Measurements from ENCODE around the gene RTF1.

DNA sequence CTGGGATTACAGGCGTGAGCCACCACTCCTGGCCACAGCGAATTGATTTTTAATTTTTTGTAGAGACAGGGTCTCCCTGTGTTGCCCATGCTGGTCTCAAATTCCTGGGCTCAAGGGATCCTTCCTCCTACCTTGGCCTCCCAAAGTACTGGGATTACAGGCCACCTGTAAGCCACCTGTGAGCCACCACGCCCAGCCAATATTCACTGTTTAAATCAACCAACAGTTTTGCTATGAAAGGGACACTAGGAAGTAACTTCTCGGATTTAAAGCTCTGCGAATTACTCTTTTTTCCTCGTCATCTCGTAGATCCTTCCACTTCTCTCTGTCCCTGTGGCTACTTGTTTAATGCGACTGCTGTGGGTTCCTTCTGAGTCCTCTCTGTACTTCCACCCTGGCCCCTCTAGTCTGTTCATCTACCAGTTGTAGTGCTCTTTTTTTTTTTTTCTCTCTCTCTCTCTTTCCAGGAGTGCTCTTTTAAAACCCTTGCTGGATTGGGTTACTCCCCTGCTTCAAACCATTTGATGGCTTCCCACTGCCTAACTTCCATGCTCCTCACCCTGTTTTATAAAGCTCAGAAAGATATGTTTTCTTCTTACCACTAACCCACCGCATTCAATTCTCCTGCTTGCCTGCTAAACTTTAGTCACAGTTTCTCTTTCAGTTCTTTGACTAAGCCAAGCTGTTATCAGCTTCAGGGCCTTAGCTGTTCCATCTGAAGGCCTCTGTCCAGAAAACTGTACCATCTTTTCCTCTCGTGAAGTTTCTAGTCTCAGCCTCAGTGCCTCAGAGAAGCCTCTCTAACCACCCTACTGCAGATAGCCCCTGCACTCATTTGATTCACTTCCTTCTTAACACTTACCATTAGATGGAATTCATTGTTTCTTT, 12.4 kb downstream of the RTF1 start:
- TF ChIP-seq, protein P1, sequence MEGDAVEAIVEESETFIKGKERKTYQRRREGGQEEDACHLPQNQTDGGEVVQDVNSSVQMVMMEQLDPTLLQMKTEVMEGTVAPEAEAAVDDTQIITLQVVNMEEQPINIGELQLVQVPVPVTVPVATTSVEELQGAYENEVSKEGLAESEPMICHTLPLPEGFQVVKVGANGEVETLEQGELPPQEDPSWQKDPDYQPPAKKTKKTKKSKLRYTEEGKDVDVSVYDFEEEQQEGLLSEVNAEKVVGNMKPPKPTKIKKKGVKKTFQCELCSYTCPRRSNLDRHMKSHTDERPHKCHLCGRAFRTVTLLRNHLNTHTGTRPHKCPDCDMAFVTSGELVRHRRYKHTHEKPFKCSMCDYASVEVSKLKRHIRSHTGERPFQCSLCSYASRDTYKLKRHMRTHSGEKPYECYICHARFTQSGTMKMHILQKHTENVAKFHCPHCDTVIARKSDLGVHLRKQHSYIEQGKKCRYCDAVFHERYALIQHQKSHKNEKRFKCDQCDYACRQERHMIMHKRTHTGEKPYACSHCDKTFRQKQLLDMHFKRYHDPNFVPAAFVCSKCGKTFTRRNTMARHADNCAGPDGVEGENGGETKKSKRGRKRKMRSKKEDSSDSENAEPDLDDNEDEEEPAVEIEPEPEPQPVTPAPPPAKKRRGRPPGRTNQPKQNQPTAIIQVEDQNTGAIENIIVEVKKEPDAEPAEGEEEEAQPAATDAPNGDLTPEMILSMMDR (IDR thresholded peaks at IDR 0.05) = no peak
- TF ChIP-seq EZH2 (IDR thresholded peaks at IDR 0.05; ENCODE audit: borderline replicate concordance, insufficient read depth, low read depth, low read length, poor library complexity, severe bottlenecking) = no peak
